ENCODE results near the gene POU6F2.

DNA sequence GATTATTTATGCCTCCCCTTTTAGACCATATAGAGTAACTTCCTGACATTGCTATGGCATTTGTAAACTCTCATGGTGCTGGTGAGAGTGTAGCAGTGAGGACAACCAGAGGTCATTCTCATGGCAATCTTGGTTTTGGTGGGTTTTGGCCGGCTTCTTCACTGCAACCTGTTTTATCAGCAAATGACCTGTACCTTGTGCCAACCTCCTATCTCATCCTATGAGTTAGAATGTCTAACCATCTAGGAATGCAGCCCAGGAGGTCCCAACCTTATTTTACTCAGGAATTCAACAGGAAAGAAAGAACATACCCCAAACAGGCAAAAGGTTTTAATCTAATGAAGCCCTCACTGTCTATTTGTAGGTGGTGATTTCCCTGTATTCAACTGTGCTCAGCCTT lies 383.1 kb downstream of the POU6F2 start:
- TF ChIP-seq CEBPB (IDR thresholded peaks at IDR 0.05) (no peak), TAF1 (IDR thresholded peaks at IDR 0.05; ENCODE audit: low read depth) (no peak), TEAD4 (IDR thresholded peaks at IDR 0.05) (no peak), EP300 (IDR thresholded peaks at IDR 0.05; ENCODE audit: borderline replicate concordance) (no peak)
